NCI-H1092 (cell line): ENCODE measurements around the gene MVD.
"Not testable (repeated sequence)": the region's sequence is repeated elsewhere in the genome, so short reads cannot be mapped to it uniquely, and the experiment has no call there.

Experiments
- DNase-seq: peaks from one replicate; lab custom pipeline; 2025; lab: John Stamatoyannopoulos, UW

Gene MVD

GRCh38 chr16:88624977-88625576, 37.8 kb downstream of the MVD start:
- no peak for DNase-seq

DNA sequence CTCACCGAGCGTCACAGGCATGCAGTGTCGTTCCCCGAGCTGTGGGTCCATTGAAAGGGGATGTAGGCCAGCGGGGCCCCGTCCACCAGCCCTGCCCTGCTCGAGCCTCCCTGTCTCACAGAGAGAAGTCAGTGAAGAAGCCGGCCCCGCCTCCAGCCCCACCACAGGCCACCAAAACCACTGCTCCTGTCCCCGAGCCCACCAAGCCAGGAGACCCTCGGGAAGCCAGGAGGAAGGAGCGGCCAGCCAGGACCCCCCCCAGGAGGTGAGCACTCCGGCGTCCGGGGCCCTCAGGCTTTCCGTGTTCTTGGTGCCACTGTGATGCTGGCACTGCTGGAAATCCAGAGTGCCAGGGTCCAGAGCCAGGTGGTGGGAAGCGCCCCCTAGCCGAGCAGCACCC, 38.4 kb downstream of the MVD start:
- no peak for DNase-seq

- no peak for DNase-seq
Measured at GRCh38 chr16:88623858-88624257, 39.0 kb downstream of the MVD start.

DNA sequence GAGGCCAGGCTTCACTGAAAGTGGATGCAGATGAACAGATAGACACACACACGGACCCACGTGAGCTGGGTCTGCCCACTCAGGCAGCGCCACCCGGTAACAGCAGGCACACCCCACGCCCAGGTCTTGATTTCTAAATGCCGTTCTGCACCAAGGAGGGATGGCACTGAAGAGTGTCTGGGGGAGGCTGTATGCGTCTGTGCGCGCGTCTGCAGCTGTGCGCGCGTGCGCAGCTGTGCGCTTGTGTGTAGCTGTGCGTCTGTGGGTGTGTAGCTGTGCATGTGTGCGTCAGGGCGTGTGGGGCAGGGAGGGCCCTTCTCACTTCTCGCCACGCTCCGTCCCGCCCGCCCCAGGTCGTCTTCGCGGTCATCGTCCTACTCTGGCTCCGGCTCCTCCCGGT, 40.0 kb downstream of the MVD start:
- no peak for DNase-seq

DNA sequence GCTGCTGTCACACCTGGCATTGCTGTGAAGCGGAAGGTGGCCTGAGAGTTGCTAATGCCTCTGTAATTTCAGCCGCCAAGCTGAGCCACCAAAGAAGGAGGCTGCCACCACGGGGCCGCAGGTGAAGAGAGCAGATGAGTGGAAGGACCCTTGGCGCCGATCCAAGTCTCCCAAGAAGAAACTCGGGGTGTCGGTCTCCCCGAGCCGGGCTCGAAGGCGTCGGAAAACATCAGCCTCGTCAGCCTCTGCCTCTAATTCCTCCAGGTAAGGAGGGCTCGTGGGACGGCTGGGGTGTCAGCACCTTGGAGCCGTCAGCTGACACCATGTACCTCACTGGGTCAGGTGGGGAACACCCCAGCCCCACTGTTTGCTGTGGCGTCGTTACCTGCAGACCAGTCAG, 40.8 kb downstream of the MVD start:
- DNase-seq: no peak

DNA sequence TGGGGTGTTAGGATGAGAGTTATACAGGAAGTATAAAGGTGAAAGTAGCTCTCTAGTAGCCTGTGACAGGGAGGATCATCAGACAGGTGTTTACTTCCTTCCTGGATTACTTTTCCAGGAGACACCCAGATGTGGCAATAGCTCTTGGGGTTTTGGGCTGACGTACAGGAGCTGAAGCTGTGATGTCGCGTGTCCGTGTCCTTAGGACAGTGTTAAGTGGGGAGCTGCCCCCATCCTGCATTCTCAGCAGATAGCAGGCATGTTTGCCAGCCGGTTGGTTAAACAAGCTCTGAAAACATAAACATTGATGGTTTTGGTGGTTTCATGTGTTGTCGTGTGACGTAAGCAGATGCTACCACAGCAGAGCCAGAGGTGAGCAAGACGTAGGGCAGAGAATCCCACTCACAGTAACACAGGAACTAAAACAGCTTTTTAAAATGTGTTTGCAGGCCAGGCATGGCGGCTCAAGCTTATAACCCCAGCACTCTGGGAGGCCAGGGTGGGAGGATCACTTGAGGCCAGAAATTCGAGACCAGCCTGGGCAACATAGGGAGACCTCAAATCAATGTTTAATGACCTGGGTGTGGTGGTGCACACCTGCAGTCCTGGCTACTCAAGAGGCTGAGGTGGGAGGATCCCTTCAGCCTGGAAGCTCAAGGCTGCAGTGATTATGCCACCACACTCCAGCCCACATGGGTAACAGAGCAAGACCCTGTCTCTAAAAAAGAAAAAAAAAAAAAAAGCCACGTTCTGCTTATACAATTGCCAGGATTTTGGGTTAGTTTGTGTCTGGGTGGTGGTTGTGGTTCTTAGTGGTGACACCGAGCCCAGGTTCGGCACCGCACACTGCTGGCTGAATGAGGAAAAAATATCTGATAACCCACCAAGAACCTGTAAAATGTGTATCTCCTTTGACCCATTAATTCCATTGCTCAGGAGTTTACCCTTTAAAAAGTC, 42.8 kb downstream of the MVD start:
- DNase-seq: no peak

DNA sequence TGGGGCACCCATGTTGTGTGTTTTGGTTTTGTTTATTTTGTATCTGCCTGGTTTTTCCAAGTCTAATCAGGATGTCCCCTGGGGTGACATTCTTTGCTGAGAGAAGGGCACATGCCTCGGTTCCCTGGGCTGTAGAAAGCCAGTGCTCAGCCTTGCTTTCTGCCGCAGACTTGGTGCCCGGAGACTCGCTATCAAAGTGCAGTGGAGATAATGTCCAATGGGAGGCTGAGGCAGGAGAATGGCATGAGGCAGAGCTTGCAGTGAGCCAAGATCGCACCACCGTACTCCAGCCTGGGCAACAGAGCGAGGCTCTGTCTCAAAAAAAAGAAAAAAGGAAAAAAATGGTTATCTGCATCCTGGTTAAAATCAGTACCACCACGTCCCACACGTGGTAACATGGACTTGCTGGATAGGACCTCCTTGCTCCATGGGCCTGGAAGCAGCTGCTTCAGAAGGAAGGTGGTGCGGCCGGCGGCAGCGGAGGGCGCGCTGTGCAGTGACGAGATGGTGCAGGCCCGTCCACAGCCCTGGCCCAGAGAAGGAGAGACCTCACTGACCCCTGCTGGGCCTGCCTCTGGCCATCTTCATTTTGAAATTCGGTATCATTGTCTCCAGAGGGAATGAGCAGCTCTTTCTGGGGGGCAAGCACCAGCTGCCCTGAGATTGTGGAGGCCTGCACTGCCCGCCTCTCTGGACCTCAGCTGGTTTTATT, 43.8 kb downstream of the MVD start:
- no peak for DNase-seq

GRCh38 chr16:88618182-88618955, 44.5 kb downstream of the MVD start:
- DNase-seq: no peak

- DNase-seq: peak; percentile 41
Measured at GRCh38 chr16:88617268-88618031, 45.4 kb downstream of the MVD start.

DNA sequence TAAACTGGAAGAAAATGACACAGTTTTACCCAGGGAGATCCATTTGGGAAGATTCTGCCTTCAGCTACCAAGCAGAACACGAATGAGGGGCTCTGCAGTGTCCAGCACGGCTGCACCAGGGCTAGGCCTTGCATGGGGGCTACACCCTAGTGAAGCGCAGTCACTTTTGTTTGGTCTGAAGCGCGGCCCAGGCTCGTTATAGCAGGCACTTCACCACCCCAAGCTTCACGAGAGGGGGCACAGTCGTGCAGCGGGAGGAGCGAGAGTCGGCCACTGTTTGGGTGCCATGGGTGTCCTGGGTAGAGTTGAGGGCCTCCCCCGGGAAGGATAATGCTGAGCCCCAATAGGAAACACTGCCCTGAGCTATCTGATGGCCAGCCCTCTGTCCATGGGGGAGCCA, 46.2 kb downstream of the MVD start:
- no peak for DNase-seq

DNA sequence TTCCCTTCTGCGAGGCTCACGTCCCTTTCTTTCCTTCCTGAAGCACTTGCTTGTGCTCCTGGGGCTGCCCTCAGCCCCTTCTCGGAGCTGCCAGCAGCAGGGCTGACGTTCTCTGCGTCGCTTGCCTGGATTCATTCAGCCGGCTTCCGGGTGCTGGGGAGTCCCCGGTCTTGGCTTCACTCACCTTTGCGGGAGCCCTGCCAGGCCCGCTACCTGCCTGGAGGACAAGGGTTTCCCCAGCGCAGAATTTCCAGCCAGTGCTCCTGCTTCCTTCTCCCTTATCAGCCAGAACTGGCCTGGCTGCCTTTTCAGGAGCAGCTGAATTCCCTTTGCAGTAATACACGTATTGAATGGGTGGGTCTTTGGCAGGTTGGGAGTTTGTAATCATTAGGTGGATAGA, 46.6 kb downstream of the MVD start:
- peak; percentile 21 for DNase-seq

- no peak for DNase-seq
Measured at GRCh38 chr16:88614818-88615580, 47.9 kb downstream of the MVD start.

DNA sequence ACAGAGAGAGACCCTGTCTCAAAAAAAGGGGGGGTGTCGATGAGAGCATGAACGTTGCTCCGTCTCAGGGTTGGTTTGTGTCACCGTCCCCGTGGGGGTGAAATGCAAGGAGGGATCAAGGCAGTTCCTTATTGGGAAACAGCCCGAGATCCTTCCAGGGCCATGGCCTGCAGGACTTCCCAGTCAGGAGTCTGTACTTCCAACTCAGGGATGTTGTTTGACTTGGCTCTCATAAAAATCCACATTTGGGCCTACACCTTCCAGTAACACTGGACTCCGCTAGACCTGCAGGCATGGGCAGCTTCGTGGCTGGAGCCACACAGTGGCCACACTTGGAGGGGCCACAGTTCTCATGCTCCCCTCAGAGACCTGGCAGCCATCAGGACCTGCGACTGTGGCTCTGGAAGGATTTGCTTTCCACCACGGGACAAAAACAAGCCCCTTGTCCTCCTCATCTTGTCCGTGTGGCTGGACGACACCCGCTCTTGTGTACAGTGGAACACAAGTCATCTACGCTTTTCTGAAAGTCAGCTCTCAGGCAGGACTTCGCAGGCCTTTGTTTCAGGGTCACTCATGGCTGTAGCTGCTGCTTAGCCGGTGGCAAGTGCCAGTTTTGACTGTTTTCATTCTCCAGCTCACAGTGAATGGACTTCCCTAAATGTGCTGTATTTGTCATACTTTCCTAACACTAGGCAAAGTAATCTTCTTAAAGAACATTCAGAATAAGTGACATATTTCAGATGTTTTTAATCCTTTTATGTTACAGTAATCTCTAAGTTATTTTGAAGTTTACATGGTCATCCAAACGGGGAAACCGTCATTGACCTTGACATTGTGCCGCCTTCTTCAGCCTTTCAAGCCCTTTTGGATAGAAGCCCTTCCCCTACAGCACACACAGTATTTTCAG, 48.7 kb downstream of the MVD start:
- no peak for DNase-seq

DNA sequence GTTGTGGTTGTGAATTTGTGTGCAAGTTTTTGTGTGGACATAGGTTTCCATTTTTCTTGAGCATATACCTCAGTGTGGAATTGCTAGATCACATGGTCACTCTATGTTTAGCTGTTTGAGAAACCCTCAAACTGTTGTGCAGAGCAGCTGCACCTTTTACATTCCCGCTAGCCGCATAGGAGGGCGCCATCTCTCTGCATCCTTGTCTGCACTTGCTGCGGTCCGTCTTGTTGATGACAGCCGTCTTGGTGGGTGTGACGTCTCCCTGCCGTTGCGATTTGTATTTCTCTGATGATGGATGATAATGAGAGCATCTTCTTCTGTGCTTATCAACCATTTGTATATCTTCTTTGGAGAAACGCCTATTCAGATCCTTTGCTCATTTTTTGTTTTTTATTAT, 49.6 kb downstream of the MVD start:
- no peak for DNase-seq

GRCh38 chr16:88610909-88611812, 51.7 kb downstream of the MVD start:
- no peak for DNase-seq

DNA sequence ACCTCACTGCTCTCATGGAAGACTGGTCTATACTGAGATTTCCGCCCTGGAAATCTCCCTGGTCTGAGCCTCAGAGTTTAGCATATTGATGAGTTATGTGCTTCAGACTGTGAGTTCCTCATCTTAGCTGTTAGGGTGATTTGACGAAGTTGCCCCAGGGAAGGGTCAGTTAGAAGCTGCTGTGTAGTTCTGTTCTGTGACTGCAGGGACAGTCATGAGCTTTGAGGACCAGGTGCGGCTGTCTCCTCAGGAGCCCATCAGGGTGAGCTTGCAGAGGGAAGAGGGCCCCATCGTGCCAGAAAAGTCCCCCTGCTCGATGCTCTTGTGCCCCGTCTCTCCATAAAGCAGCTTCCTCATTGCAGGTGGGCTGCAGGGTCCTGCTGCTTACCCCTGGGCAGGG, 52.8 kb downstream of the MVD start:
- no peak for DNase-seq

DNA sequence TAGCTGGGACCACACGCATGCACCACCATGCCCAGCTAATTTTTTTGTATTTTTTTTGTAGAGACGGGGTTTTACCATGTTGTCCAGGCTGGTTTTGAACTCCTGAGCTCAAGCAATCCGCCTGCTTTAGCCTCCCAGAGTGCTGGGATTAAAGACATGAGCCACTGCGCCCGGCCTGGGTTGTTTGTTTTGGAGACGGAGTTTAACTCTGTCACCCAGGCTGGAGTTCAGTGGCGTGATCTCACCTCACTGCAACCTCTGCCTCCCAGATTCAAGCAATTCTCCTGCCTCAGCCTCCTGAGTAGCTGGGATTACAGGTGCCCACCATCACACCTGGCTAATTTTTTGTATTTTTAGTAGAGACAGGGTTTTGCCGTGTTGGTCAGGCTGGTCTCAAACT, 53.5 kb downstream of the MVD start:
- DNase-seq: not testable (repeated sequence)

DNA sequence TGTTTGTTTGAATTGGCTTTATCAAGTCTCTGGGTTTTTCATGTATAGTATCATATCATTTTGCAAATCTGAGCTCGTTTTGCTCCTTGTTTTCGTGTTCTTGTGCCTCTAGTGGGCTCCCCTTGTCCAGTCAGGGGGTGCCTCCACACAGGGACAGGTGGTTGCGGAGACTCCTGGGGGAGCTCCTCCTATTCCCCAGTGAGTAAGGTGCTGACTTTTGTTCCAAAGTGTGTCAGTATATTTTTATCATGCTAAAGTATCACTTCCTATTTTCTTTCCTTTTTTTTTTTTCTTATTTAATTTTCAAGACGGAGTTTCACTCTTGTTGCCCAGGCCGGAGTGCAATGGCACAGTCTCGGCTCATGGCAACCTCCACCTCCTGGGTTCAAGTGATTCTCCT, 54.8 kb downstream of the MVD start:
- no peak for DNase-seq
